GM12801 (cell line): ENCODE data around the gene CEMIP2.

Source experiments
- CTCF ChIP-seq: IDR thresholded peaks from one replicate; pipeline ENCODE4 v1.5.1; 2011; ENCODE audit warnings: control low read depth; ENCODE audit not compliant: insufficient read length; ENCODE audit errors: extremely low read depth

CEMIP2 gene

GRCh38 chr9:71719562-71719961, 48.8 kb downstream of the CEMIP2 start:
- no peak for TF ChIP-seq CTCF

- TF ChIP-seq CTCF = no peak
Measured at GRCh38 chr9:71719088-71719487, 49.2 kb downstream of the CEMIP2 start.

- TF ChIP-seq CTCF = no peak
Measured at GRCh38 chr9:71716138-71716909, 52.0 kb downstream of the CEMIP2 start.

- no peak for TF ChIP-seq CTCF
Measured at GRCh38 chr9:71710856-71711255, 57.5 kb downstream of the CEMIP2 start.

GRCh38 chr9:71710201-71710600, 58.1 kb downstream of the CEMIP2 start:
- no peak for TF ChIP-seq CTCF

- TF ChIP-seq CTCF = no peak
Measured at GRCh38 chr9:71709384-71709783, 58.9 kb downstream of the CEMIP2 start.

- no peak for TF ChIP-seq CTCF
Measured at GRCh38 chr9:71706176-71706575, 62.1 kb downstream of the CEMIP2 start.

GRCh38 chr9:71704796-71705195, 63.5 kb downstream of the CEMIP2 start:
- no peak for TF ChIP-seq CTCF
